Endodermal cell (in vitro differentiated cells): ENCODE data around the gene ZBTB47. TPM values are rescaled to one million over a fixed set of nuclear protein-coding genes. Genes with fewer than 3 reads are reported as not detected.

Source experiments
- DNase-seq: peaks from one replicate; pipeline ENCODE4 v3.0.0-alpha.2; 2017
- H3K27ac ChIP-seq: 2 replicates; pipeline ENCODE4 v1.5.1; 2013; ENCODE audit warnings: mild to moderate bottlenecking, low read depth, low read length, moderate library complexity
- H3K27me3 ChIP-seq: 2 replicates; pipeline ENCODE4 v1.6.1; 2013; ENCODE audit warnings: mild to moderate bottlenecking, low read length, moderate library complexity; ENCODE audit not compliant: insufficient read depth, control insufficient read depth, poor library complexity, severe bottlenecking
- H3K36me3 ChIP-seq: 2 replicates; pipeline ENCODE4 v1.7.0; 2013; ENCODE audit warnings: mild to moderate bottlenecking, low read length, moderate library complexity; ENCODE audit not compliant: control insufficient read depth, insufficient read depth
- H3K4me1 ChIP-seq: one replicate; pipeline ENCODE4 v1.7.0; 2013; ENCODE audit warnings: low read length; ENCODE audit not compliant: control insufficient read depth, insufficient read depth
- H3K4me3 ChIP-seq: 2 replicates; pipeline ENCODE4 v1.5.1; 2013; ENCODE audit warnings: mild to moderate bottlenecking, low read length, moderate library complexity
- H3K9ac ChIP-seq: 2 replicates; pipeline ENCODE4 v1.6.1; 2013; ENCODE audit warnings: mild to moderate bottlenecking, low read length, moderate library complexity; ENCODE audit not compliant: poor library complexity, severe bottlenecking; ENCODE audit errors: extremely low read depth
- H3K9me3 ChIP-seq: 2 replicates; pipeline ENCODE4 v1.6.1; 2013; ENCODE audit warnings: mild to moderate bottlenecking, low read length, moderate library complexity; ENCODE audit not compliant: control insufficient read depth
- H3K27ac Mint-ChIP-seq: 2 replicates; pipeline ENCODE4 v1.8.0; 2020; ENCODE audit warnings: mixed read lengths
- H3K27me3 Mint-ChIP-seq: 2 replicates; pipeline ENCODE4 v1.8.0; 2021; ENCODE audit warnings: mild to moderate bottlenecking, mixed read lengths; ENCODE audit not compliant: insufficient read depth
- H3K36me3 Mint-ChIP-seq: 2 replicates; pipeline ENCODE4 v1.8.0; 2020; ENCODE audit warnings: low read depth, mixed read lengths
- H3K4me1 Mint-ChIP-seq: 2 replicates; pipeline ENCODE4 v1.8.0; 2020; ENCODE audit warnings: mixed read lengths
- H3K4me3 Mint-ChIP-seq: 2 replicates; pipeline ENCODE4 v1.8.0; 2020; ENCODE audit warnings: mild to moderate bottlenecking, moderate library complexity, mixed read lengths
- H3K9me3 Mint-ChIP-seq: 2 replicates; pipeline ENCODE4 v1.8.0; 2020; ENCODE audit warnings: mild to moderate bottlenecking, mixed read lengths
- CTCF ChIP-seq: fragments of 200-600 bp; sonication (generic); conservative IDR thresholded peaks from 2 replicates; pipeline ENCODE4 v1.5.0; 2021; ENCODE audit warnings: antibody characterized with exemption, mild to moderate bottlenecking
- WGBS, 2 experiments: methylation state at CpG; one replicate each; pipeline versions ENCODE4 v1.1.5 to v1.1.7; 2013; ENCODE audit warnings: missing lambda C conversion rate in 2 of 2, mixed read lengths in 1 of 2; ENCODE audit not compliant: insufficient coverage in 1 of 2, insufficient read length in 1 of 2; 5-methylcytosine and 5-hydroxymethylcytosine counted together
- total RNA-seq, 2 donors: library from RNA; stranded (reverse); fragmentation: NEBNext Ultra II Directional in 1 of 2; extraction: Animal tissue kit (Norgen Biotek cat#: 25700) in 1 of 2; gene quantifications; 2 replicates in 1 of 2; 3 replicates in 1 of 2; pipeline ENCODE4 v1.2.1, GENCODE V29; 2021

Gene ZBTB47
- total RNA-seq, 2 donors from 2014 or later: 4.6 to 7.2 TPM

GRCh38 chr3:42678447-42678846 is 24.9 kb downstream of the ZBTB47 start:
- 80 to 86% methylated on average over 1 to 2 of the region's 2 CpGs for WGBS, 2 experiments
- no peak overlapping the region for H3K27ac Mint-ChIP-seq
- H3K27ac ChIP-seq: no peak overlapping the region
- H3K9me3 Mint-ChIP-seq: peaks cover 12% of the 10 kb centered on the region
- no peak overlapping the region for H3K4me3 ChIP-seq
- H3K9ac ChIP-seq: no peak overlapping the region
- H3K4me1 Mint-ChIP-seq: no peaks in the 10 kb centered on the region
- no peaks in the 10 kb centered on the region for H3K27me3 ChIP-seq
- H3K4me1 ChIP-seq: no peaks in the 10 kb centered on the region
- H3K36me3 ChIP-seq: no peaks in the 10 kb centered on the region
- no peak for TF ChIP-seq CTCF
- no peaks in the 10 kb centered on the region for H3K36me3 Mint-ChIP-seq
- no peak overlapping the region for H3K4me3 Mint-ChIP-seq
- DNase-seq: no peak
- H3K27me3 Mint-ChIP-seq: no peaks in the 10 kb centered on the region
- peaks cover 8% of the 10 kb centered on the region for H3K9me3 ChIP-seq

- peaks cover 8% of the 10 kb centered on the region for H3K9me3 ChIP-seq
- H3K4me1 ChIP-seq: no peaks in the 10 kb centered on the region
- no peak overlapping the region for H3K9ac ChIP-seq
- H3K27me3 ChIP-seq: no peaks in the 10 kb centered on the region
- no peak for TF ChIP-seq CTCF
- H3K4me3 Mint-ChIP-seq: no peak overlapping the region
- no peak for DNase-seq
- H3K36me3 ChIP-seq: no peaks in the 10 kb centered on the region
- no peaks in the 10 kb centered on the region for H3K4me1 Mint-ChIP-seq
- no peak overlapping the region for H3K27ac ChIP-seq
- H3K36me3 Mint-ChIP-seq: no peaks in the 10 kb centered on the region
- no peak overlapping the region for H3K27ac Mint-ChIP-seq
- no peak overlapping the region for H3K4me3 ChIP-seq
- H3K9me3 Mint-ChIP-seq: peaks cover 12% of the 10 kb centered on the region
- no peaks in the 10 kb centered on the region for H3K27me3 Mint-ChIP-seq
- WGBS, 2 experiments: 100% methylated on average over 1 of the region's 1 CpG; no CpG with 5 or more reads in 1 of the 2 experiments
These were observed 26.8 kb downstream of the ZBTB47 start for GRCh38 chr3:42680271-42680670.

- Mint-ChIP-seq H3K4me3 (no peak overlapping the region), H3K27me3 (no peaks in the 10 kb centered on the region), H3K27ac (no peak overlapping the region), H3K36me3 (no peaks in the 10 kb centered on the region), H3K4me1 (no peaks in the 10 kb centered on the region), H3K9me3 (peaks cover 10% of the 10 kb centered on the region)
- Histone ChIP-seq H3K4me1 (no peaks in the 10 kb centered on the region), H3K27ac (no peak overlapping the region), H3K9ac (no peak overlapping the region), H3K36me3 (no peaks in the 10 kb centered on the region), H3K27me3 (no peaks in the 10 kb centered on the region), H3K4me3 (no peak overlapping the region), H3K9me3 (peaks cover 7% of the 10 kb centered on the region)
- WGBS, 2 experiments: 87 to 94% methylated on average over 3 to 4 of the region's 4 CpGs
- TF ChIP-seq CTCF: no peak
- no peak for DNase-seq
These were observed 27.3 kb downstream of the ZBTB47 start for GRCh38 chr3:42680806-42681205.
